Measurements from ENCODE around the gene FIZ1.
A peak's percentile ranks its signal among the peaks of the same experiment; 100 is the strongest.

Gene FIZ1

DNA sequence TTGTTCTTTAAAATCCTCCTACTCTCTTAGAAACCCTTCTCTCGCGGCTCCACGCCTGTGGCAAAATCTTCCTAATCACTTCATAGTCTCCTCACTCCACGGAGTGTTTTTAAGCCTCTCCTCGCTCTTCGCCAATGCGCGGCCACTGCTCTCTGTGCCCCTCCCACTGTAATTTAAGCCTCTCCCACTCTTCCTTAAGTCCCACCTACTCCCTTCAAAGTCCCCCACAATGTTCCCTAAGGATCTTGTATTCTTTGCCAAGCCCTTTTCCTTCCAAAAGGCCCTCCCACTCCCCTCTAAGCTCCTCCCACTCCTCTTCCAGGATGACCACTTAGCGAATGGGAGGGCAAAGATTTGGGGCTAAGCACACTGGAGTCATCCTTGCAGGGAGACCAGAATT is 1.3 kb downstream of the FIZ1 start:
- Histone ChIP-seq H4K20me1 (ENCODE audit: insufficient read depth, low read length, poor library complexity, severe bottlenecking) (peaks cover 6% of the 10 kb centered on the region), H3K4me3 (ENCODE audit: low read length, poor library complexity, severe bottlenecking) (peak overlapping the region; percentile 74), H3K27me3 (ENCODE audit: insufficient read depth, low read length, poor library complexity, severe bottlenecking) (no peaks in the 10 kb centered on the region), H3K4me1 (ENCODE audit: insufficient read depth, low read length, poor library complexity, severe bottlenecking) (peaks cover 23% of the 10 kb centered on the region), H3K4me2 (ENCODE audit: low read depth, low read length, poor library complexity, severe bottlenecking) (peak overlapping the region; percentile 80), H3F3A (ENCODE audit: low read depth) (no peaks in the 10 kb centered on the region), H3K9ac (ENCODE audit: low read depth, low read length, poor library complexity, severe bottlenecking) (peak overlapping the region; percentile 55), H2AFZ (ENCODE audit: low read length) (no peak overlapping the region), H3K36me3 (ENCODE audit: insufficient read depth, low read length) (no peaks in the 10 kb centered on the region), H3K79me2 (ENCODE audit: insufficient read depth, low read length) (peaks cover 26% of the 10 kb centered on the region), H3K9me3 (ENCODE audit: insufficient read depth, low read depth, low read length) (no peaks in the 10 kb centered on the region), H3K9me2 (replicated peaks; ENCODE audit: low read depth, low read length) (no peaks in the 10 kb centered on the region)
- TF ChIP-seq EZH2phosphoT487 (IDR thresholded peaks at IDR 0.05; ENCODE audit: borderline replicate concordance) = no peak
- TF ChIP-seq, protein P1, sequence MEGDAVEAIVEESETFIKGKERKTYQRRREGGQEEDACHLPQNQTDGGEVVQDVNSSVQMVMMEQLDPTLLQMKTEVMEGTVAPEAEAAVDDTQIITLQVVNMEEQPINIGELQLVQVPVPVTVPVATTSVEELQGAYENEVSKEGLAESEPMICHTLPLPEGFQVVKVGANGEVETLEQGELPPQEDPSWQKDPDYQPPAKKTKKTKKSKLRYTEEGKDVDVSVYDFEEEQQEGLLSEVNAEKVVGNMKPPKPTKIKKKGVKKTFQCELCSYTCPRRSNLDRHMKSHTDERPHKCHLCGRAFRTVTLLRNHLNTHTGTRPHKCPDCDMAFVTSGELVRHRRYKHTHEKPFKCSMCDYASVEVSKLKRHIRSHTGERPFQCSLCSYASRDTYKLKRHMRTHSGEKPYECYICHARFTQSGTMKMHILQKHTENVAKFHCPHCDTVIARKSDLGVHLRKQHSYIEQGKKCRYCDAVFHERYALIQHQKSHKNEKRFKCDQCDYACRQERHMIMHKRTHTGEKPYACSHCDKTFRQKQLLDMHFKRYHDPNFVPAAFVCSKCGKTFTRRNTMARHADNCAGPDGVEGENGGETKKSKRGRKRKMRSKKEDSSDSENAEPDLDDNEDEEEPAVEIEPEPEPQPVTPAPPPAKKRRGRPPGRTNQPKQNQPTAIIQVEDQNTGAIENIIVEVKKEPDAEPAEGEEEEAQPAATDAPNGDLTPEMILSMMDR (conservative IDR thresholded peaks at IDR 0.05; ENCODE audit: low read length) = no peak

GRCh38 chr19:55597501-55597921 is 1.8 kb downstream of the FIZ1 start:
- H3K9me2 ChIP-seq (replicated peaks; ENCODE audit: low read depth, low read length) = no peaks in the 10 kb centered on the region
- H3K4me1 ChIP-seq (ENCODE audit: insufficient read depth, low read length, poor library complexity, severe bottlenecking) = peaks cover 23% of the 10 kb centered on the region
- no peaks in the 10 kb centered on the region for H3K9me3 ChIP-seq (ENCODE audit: insufficient read depth, low read depth, low read length)
- H3K9ac ChIP-seq (ENCODE audit: low read depth, low read length, poor library complexity, severe bottlenecking) = no peak overlapping the region
- H3K79me2 ChIP-seq (ENCODE audit: insufficient read depth, low read length) = peaks cover 26% of the 10 kb centered on the region
- H4K20me1 ChIP-seq (ENCODE audit: insufficient read depth, low read length, poor library complexity, severe bottlenecking) = peaks cover 6% of the 10 kb centered on the region
- no peak for TF ChIP-seq EZH2phosphoT487 (IDR thresholded peaks at IDR 0.05; ENCODE audit: borderline replicate concordance)
- TF ChIP-seq, protein P1 (conservative IDR thresholded peaks at IDR 0.05; ENCODE audit: low read length) = no peak
- H3K4me2 ChIP-seq (ENCODE audit: low read depth, low read length, poor library complexity, severe bottlenecking) = no peak overlapping the region
- no peaks in the 10 kb centered on the region for H3K36me3 ChIP-seq (ENCODE audit: insufficient read depth, low read length)
- H3K27me3 ChIP-seq (ENCODE audit: insufficient read depth, low read length, poor library complexity, severe bottlenecking) = no peaks in the 10 kb centered on the region
- no peaks in the 10 kb centered on the region for H3F3A ChIP-seq (ENCODE audit: low read depth)
- no peak overlapping the region for H3K4me3 ChIP-seq (ENCODE audit: low read length, poor library complexity, severe bottlenecking)
- no peak overlapping the region for H2AFZ ChIP-seq (ENCODE audit: low read length)

- H3K9me2 ChIP-seq (replicated peaks; ENCODE audit: low read depth, low read length) = no peaks in the 10 kb centered on the region
- peaks cover 6% of the 10 kb centered on the region for H4K20me1 ChIP-seq (ENCODE audit: insufficient read depth, low read length, poor library complexity, severe bottlenecking)
- H3K79me2 ChIP-seq (ENCODE audit: insufficient read depth, low read length) = peaks cover 15% of the 10 kb centered on the region
- no peaks in the 10 kb centered on the region for H3K9me3 ChIP-seq (ENCODE audit: insufficient read depth, low read depth, low read length)
- TF ChIP-seq, protein P1 (conservative IDR thresholded peaks at IDR 0.05; ENCODE audit: low read length) = no peak
- no peak for TF ChIP-seq EZH2phosphoT487 (IDR thresholded peaks at IDR 0.05; ENCODE audit: borderline replicate concordance)
- no peaks in the 10 kb centered on the region for H3K27me3 ChIP-seq (ENCODE audit: insufficient read depth, low read length, poor library complexity, severe bottlenecking)
- no peak overlapping the region for H2AFZ ChIP-seq (ENCODE audit: low read length)
- no peak overlapping the region for H3K9ac ChIP-seq (ENCODE audit: low read depth, low read length, poor library complexity, severe bottlenecking)
- H3K4me2 ChIP-seq (ENCODE audit: low read depth, low read length, poor library complexity, severe bottlenecking) = no peak overlapping the region
- no peaks in the 10 kb centered on the region for H3K36me3 ChIP-seq (ENCODE audit: insufficient read depth, low read length)
- no peaks in the 10 kb centered on the region for H3F3A ChIP-seq (ENCODE audit: low read depth)
- H3K4me3 ChIP-seq (ENCODE audit: low read length, poor library complexity, severe bottlenecking) = no peak overlapping the region
- peaks cover 16% of the 10 kb centered on the region for H3K4me1 ChIP-seq (ENCODE audit: insufficient read depth, low read length, poor library complexity, severe bottlenecking)
Measured at GRCh38 chr19:55596304-55596703, 3.0 kb downstream of the FIZ1 start.

All from Loucy (cell line).